NCI-H2196 treated with DMSO at 0.1 percent for 48 hours (cell line): ENCODE results near the gene SLCO2A1.

ENCODE experiments used
- DNase-seq: peaks from one replicate; lab custom pipeline; 2025; ENCODE audit not compliant: unreplicated experiment; lab: John Stamatoyannopoulos, UW

Gene SLCO2A1

DNA sequence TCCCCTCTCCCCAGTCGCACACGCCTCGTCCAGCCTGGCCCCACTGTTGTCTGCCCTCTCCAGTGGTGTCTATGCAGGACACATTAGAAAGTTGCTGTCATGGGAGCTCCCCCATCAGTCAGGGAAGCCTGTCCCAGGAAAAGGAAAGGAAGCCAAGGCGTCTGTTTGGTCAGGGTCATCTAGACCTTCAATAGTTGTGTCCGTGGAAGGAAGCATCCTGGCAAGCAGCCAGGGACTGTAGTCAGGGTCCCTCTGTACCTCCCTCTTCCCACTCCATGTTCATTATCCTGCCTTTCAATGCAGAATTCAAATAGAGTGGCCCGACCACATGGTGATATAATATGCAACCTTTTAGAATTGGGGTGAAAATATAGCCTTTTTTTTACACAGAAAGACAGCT lies 73.4 kb downstream of the SLCO2A1 start:
- DNase-seq, result no peak

DNA sequence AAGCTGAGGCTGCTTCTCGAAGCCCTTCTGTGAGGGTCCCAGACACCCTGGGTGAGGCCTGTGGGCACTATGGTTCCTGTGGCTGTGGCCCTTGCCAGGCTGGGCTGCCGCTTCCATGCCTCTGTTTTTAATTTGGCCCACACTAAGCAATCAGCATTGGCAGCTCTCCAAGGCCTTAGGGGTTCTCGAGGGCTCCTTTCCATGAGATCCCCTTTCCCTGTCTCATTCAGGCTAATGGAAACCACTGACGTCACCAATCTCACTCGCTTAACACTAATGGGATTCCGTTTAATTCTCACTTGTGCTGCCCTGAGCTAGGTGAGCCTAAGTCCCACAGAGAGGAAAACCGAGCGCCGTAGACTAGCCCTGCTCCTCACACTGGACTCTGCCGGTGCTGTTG lies 73.8 kb downstream of the SLCO2A1 start:
- no peak for DNase-seq

DNA sequence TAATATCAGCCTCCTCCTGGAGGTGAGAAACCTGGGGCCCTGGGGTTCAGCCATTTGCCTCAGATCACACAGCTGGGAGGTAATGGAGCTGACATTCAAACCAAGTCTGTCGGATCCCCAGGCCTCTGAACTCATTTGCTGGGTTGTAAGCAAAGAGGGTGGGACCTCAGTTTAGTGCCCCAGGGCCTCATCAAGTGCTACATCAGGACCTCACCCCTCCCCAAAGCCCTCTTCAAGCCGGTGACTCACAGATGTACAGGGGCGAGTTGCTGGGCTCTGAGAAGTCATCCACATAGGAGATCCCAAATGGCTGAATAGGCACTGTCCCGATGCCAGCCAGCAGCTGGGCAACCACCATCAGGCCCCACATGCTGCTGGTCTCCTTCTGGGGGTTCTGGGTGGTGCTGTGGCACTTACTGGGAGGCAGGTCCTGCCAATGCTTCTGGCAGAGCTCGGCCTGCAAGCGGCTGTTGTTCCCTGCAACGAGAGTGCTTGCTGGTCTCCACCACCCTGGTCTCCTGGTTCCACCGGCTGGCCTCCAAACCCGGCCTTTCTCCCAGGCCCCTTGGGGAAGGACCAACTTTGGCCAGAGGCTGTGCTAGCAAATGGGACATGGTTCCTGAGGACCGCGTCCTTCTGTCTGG lies 74.9 kb downstream of the SLCO2A1 start:
- DNase-seq, result no peak

DNA sequence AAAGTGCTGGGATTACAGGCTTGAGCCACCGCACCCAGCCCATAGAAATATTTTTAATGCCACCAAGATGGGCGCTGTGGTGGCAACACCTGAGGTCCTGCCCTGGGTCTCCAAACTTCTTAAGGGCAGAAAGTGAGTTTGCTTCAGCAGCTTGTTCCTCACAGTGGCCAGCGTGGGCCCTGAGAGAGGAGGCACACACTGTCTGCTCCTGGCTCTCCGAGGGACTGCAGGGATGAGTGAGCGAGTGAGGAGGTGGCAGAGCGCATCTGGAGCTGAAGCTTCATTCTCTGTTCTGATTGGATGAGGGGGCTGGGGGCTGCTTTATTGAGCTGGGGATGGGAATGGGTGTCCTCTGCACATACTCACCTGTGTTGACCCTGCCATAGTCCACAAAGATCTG lies 76.4 kb downstream of the SLCO2A1 start:
- DNase-seq, result no peak

DNA sequence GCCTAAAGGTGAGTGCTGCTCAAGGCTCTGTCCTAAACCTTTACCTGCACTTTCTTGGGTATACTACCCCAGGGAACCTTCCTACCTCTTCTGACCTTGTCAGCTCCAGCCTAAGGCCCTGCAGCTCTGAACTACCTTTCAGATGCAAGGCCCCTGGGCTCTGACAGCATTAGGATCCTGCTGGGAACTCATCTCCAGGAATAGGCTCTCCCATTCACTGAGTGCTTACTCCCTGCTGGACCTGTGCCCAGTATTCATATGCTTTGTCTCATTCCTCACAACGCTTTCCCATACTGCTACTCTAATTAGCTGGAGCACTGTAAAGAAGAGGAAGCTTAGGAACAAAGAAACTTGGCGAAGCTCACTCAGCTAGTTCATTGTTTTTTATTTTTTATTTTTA lies 80.3 kb downstream of the SLCO2A1 start:
- no peak for DNase-seq

DNA sequence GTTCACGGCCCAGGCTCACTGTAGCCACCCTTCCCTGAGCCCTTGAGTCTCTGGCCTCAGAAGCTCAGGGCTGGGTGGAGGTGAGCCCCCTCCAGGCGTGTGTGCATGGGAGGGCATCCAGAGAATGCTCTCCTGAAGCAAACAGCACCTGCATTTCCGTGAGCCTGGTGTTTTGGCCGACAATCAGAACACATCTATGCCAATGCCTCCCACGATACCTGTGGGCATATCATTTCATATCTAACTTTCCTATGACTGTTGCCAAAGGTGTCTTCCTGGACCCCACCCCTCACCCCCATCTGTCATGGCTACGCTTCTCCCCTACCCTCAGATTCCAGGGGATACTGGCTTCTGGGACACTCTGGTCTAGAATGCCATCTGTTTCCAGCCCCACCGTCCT lies 80.7 kb downstream of the SLCO2A1 start:
- no peak for DNase-seq

DNA sequence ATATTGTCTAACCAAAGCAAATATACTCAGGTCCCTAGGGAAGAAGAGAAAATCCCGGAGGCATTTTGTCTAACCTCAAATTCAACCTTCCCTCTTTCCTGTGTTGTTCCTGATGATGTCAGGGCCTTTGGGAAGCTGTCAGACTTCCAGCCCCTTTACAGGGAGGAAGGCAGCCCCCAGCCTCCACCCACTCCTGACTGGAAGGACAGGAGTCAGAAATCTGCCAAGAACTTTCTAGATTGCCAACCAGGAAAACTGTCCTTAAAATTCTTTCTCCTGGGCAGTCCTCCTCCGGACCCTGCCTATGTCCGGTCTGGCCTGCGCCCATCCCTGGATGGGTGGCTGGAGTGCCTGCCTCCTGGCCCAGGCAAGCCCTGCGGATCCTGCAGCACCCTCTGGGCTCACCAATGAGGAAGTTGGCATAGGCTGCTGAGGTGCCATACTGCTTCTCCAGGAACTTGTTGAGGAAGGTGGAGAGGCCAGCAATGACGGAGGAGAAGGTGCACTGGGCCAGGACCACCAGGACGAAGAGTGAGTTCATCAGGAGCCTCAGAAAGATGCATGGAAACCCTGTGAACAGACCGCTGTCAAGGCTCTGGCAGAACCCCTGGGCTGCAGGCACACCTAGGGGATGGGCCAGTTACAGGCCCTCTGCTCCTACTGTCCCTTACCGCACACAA lies 81.5 kb downstream of the SLCO2A1 start:
- DNase-seq, result no peak

DNA sequence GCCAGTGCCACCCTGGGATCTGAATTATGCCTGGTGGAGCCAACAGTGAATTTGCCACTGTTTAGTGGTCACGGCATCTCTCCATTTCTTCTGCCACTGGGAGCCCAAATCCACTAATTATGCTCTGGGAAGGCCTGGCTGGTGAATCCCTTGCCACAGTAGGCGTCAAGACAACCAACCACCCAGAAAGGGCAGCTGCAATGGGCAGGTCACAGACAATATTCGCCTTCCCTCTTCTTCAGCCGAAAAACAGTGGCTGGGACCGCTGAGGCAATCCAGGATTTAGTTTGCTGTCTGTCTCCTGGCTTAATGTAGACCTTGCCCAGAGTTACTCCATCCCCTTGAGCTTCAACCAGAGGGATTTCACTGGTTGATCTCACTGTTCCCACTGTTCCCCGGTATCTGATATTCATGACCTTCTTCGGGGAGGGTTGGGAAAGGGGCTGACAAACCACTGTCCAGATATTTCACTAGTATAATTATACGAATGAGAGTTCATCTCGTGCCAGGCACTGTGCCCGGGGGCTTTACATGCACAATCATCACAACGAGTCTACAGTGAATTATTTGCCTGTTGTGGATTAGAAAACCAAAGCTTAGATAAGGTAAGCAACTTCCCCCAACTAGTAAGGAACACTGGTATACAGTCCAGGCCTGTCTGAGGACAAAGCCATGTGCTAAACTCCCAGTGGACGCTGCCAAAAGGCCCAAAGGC lies 84.2 kb downstream of the SLCO2A1 start:
- DNase-seq, result no peak

DNA sequence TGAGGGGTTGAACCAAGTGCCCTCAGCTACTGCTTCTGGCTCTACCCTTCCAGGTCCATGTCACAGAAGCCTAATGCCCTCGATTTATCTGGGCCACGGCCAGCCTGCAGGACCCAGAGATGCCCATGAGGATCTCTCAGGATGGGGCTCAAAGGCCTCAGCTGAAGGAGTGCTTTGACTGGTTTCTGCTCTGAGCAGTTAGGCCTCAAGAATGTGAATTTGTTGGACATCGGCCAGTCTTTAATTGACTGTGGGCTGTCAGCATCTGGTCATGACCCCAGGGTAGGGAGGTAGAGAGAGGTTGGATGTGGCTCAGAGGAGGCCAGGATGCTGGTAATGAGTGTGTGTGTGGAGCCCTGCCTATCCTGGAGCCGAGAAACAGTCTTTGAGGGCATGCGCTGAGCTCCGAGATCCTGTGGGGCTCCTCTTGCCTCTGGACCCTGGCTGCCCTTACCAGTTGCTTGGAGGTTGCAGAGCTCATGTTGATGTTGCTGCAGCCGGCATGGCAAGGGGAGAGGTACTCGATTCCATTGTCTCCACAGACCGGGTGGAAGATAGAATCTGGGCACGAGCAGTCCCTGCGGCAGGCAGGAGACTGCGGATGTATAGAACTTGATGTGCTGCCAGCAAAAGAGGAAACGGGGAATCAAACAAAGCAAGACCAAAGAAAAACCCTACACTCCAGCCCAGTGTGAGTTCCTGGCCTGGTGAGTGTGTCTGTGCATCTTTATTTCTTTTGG lies 84.9 kb downstream of the SLCO2A1 start:
- DNase-seq, result no peak

DNA sequence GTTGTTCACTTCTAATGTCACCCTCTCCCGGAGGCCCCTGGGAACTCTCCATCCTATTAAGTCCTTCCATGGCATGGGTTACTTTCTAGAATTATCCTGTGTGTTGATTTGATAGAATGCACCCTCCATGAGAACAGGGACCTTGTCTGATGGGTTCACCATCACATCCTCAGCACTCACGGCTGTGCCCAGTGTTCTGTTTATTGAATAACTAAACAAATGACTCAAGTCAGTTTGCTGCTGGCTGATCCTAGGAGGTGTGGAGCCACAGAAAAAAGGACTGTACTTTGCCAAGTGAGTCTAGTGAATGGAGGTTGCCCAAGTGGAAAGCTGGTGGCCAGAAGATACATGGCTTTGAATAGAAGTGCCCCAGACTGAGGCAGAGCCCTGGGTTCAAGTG lies 85.5 kb downstream of the SLCO2A1 start:
- DNase-seq, result no peak

DNA sequence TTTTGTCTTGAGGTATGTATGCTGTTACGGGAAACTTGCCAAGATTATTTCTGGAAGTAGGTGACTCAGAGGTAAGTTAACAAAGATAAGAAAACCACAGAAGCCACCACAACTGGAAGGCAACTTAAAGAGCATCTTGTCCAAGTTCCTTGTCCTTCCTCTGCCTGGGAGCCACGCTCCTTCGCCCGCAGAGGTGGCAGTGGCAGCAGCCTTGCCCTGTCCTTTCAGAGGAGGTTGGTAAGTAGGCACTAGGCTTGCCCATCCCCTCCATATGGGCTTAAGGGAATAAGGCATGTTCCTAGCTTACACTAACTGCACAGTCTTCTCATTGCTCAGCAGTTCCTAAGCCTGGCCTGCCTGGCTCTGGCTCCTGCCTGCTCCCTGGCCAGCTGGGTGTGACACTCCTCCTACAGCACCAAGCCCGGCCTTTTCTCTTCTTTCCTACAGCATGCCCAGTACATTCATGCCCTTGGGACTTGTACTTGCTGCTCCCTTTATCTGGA lies 86.0 kb downstream of the SLCO2A1 start:
- no peak for DNase-seq

DNA sequence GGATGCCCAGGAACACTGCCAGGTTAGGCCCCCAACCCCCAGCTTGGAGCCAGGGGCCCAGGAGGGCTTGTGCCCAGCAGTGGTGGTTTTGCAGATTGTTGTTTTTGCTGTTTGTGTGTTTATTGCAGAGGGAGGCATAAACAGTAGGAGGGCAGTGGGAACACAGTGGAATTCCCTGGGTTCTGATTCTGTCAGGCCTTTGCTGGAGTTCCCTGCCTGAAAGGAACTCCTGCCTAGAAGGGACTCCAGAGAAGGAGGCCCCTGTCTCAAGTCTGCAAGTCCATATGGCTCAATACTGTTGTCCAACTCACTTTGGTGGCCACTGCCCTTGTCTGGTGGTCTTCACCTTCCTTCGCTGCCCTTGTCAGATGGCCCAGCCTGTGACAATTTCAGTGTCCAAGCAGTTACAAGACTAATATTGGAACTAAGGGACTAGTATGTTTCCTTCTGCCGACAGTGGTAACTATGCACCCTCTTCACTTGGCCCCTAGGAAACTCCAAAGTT lies 86.6 kb downstream of the SLCO2A1 start:
- no peak for DNase-seq

DNA sequence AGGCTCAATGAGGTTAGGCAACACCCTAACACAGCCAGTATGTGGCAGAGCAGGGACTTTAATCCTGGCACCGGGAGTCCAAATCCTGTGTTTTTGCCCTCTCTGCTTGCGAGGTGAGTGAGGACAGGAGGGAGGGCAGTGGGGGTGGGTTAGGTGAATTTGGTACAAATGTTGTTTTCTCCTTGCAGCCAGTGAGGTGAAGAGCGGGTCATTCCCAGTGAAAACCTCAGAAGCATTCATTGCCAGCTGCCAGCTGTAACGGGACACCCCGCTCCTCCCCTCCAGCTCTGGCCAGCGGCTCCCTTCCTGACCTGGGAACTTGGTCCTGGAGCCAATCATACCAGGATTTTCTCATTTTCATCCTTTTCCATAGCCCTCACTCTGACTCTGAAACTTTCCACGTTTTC lies 88.3 kb downstream of the SLCO2A1 start:
- no peak for DNase-seq

DNA sequence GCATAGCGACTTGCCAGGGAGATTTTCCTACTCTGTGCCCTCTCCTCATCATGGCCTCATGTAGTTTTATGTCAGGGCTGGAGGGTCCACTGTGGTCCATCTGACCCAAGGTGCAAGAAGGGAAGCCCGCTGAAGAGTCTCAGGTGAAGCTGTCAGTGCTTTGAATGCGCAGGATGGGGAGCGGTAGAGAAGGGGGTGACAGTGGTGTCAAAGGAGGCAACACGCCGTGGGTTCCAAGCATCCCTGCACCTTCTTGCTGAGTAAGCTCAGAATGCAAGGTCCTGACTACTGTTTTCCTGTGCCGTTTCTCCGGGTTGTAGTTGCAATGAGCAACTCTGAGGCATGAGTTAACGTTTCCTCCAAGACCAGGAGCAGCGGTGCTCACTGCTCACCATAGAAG lies 89.2 kb downstream of the SLCO2A1 start:
- DNase-seq, result no peak

DNA sequence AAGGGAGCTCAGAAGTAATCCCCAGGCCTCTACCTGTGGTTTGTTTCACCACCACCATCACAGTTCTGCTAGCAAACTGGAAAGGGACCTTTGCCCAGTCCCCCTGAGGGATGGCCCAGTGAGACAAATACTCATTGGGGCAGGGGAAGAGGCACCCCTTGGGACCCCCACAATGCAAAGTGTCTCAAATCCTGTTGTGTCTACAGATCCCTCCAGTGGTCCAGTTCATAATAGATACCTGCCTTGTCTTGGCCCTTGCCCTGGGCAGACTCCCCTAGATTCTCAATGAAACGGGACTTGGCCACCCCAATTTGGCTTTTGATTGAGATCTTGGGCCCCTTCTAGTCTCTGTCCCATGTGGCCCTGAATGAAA lies 90.3 kb downstream of the SLCO2A1 start:
- no peak for DNase-seq

DNA sequence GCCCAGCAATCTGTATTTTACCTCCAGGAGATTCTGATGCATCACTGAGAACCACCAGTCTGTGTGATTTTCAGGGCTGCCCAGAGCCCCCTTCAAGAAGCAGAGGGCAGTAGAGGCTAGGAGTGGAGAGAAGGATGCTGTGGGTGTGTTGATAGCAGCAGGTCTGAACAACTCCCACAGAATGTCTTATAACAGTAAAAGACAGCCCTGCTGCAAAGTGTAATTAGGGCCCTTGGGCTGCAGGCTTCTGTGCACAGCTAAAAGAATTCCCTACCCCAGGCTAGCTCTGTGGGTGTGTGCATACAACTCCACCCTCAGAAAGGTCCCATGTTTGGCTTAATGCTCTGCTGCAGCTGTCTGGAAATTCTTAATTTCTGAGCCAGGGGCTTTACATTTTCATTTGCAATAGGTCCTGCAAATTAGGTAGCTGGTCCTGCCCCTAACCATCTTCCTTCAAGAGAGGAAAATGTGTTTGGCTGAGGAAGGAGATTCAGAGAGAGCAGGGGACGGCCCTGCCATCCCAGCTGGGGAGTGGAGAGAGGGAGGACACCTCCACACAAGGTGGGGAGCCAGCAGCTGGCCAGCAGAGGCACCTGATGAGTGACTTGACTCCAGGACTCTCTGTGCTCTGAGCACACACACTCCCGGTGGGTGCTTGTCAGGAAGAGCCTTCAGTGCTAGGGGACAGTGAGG lies 90.8 kb downstream of the SLCO2A1 start:
- DNase-seq, result no peak

DNA sequence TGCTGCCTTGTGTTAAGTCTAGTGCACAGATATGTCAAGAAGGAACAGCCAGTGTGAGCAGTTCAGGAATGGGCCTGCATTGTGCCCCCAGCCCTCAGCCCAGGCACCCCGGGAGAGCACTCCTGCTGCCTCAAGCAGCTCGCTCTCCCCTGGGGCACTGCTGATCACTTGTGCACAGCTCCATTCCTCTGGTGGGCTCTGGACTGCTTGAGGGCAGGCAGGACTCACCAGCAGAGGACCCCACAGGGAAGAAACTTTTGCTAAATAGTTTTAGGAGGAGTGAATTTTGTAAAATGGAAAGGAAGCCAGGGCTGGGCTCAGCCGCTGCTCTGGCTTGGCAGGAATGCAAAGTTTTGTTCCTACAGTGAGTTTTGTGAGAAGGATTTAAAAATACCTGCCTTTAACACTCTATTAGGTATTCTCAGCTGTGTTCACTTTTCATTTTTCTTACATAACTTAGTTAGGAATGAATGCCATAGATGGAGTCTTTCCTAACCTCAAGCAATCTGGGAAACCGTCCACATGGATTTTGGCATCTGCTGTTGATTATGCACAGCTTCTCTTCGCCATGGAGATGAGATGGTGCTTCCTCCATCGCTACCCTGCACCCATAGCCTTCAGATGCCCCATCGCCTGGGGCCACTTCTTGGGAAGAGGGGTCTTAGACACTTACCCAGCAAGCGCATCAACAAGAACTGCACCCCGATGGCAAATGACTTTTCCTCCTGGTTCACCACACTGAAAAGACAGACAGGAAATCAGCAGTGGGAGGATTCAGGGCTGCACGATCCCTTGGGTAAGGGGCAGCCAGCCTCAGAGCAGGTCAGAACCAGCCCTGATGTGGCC lies 91.7 kb downstream of the SLCO2A1 start:
- DNase-seq, result no peak

DNA sequence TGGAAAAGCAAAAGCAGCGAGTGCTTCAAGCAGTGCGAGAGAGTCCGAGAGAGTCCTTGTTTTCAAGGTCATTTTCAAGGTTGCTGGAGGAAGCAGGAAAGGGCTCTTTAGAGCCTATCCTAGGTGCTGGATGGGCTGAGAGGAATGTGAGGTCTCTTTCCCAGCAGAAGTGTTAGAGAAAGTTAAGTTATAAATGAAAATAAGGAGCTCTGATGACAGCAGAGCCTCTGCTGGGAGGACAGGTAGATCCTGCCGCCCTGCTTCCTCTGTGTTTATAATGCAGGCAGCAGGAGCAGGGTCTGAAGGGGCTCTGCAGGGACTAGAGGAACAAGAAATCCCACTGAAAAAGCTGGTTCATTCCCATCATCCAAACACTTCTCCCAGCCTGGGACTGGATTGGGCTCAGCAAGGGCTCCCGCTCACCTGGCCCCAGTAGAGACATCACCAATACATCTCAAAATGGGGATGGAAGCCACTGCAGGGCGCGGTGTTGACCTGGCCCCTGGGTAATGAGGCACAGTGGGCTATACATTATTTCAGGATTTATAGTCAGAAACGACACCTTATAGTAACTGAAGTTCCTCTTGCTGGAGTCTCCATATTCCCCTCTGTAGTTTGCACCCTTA lies 92.6 kb downstream of the SLCO2A1 start:
- DNase-seq, result no peak
